Measurements from ENCODE around the gene TMEM229B. TPM values are rescaled to one million over a fixed set of nuclear protein-coding genes. Genes with fewer than 3 reads are reported as not detected.

The TMEM229B gene
- polyA plus RNA-seq, 3 donors = 10.2 to 18.7 (median 17.3) TPM

DNA sequence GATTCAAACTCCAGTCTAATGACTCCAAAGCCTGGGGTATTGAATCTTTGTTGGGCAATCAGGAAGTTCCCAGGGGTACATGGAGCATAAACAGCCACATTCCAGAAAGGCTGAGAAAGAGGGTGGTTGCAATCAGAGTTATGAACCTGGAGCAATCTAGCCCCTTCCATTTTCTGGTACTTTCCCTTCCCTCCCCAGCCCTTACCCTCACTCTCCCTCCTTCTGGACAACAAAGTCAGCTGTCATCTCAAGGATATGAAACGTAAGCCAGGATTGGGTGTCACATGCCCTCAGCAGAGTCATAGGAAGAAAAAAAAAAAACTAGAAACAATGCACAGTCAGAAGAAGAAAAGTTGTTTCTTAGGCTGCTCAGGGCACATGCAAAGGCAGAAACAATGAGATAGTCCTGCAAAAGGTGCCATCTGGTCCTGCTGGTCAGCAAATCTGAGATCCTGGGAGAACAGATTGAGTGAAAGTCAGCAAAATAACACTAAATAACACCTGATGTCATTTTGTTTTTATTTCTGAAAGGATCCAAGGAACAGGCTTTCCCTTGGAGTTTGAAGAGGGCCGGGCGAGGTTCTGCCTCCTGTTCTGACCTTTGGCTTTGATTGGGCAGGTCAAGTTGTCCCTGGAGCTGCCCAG is 27.1 kb downstream of the TMEM229B start:
- Mint-ChIP-seq H3K27me3 (ENCODE audit: low read depth in 3 of 3) (peaks cover 3 to 10% (median 4%) of the 10 kb centered on the region in 3 donors), H3K27ac (no peak overlapping the region), H3K36me3 (no peaks in the 10 kb centered on the region), H3K4me1 (no peaks in the 10 kb centered on the region), H3K4me3 (peak overlapping the region in 1 of 2 donors; percentile 12), H3K9me3 (peaks cover 0 to 8% (median 0%) of the 10 kb centered on the region in 7 donors)
- Histone ChIP-seq H3K4me2 (replicated peaks; ENCODE audit: extremely low read depth, low read length, poor library complexity, severe bottlenecking) (no peak overlapping the region), H3K9me3 (replicated peaks in 1 of 2; ENCODE audit: control insufficient read depth in 1 of 2, insufficient read depth in 1 of 2, low read length in 2 of 2) (no peaks in the 10 kb centered on the region), H3K79me2 (ENCODE audit: insufficient read depth, low read length) (no peaks in the 10 kb centered on the region), H3K9ac (ENCODE audit: insufficient read depth, low read length, poor library complexity, severe bottlenecking) (no peak overlapping the region), H3K4me3 (replicated peaks in 1 of 3; ENCODE audit: low read depth in 2 of 3, low read length in 3 of 3) (no peak overlapping the region), H3K4me1 (ENCODE audit: control insufficient read depth in 1 of 2, insufficient read depth in 2 of 2, low read length in 2 of 2) (no peaks in the 10 kb centered on the region), H4K20me1 (ENCODE audit: insufficient read depth, low read length) (no peaks in the 10 kb centered on the region), H3K27ac (ENCODE audit: low read depth in 1 of 2, low read length in 2 of 2) (no peak overlapping the region), H3K27me3 (ENCODE audit: control insufficient read depth in 2 of 2, insufficient read depth in 2 of 2, low read length in 2 of 2) (no peaks in the 10 kb centered on the region), H2AFZ (ENCODE audit: insufficient read depth, low read depth, low read length, poor library complexity, severe bottlenecking) (no peak overlapping the region), H3K36me3 (replicated peaks in 1 of 2; ENCODE audit: control insufficient read depth in 1 of 2, insufficient read depth in 2 of 2, low read length in 2 of 2) (no peaks in the 10 kb centered on the region)
- WGBS (ENCODE audit: insufficient coverage) = 100% methylated on average over 2 of the region's 3 CpGs
- intact Hi-C loops (cut with micrococcal nuclease) = no loop called here
- TF ChIP-seq, protein P1, sequence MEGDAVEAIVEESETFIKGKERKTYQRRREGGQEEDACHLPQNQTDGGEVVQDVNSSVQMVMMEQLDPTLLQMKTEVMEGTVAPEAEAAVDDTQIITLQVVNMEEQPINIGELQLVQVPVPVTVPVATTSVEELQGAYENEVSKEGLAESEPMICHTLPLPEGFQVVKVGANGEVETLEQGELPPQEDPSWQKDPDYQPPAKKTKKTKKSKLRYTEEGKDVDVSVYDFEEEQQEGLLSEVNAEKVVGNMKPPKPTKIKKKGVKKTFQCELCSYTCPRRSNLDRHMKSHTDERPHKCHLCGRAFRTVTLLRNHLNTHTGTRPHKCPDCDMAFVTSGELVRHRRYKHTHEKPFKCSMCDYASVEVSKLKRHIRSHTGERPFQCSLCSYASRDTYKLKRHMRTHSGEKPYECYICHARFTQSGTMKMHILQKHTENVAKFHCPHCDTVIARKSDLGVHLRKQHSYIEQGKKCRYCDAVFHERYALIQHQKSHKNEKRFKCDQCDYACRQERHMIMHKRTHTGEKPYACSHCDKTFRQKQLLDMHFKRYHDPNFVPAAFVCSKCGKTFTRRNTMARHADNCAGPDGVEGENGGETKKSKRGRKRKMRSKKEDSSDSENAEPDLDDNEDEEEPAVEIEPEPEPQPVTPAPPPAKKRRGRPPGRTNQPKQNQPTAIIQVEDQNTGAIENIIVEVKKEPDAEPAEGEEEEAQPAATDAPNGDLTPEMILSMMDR (IDR thresholded peaks at IDR 0.05) = no peak
- no peak for DNase-seq

DNA sequence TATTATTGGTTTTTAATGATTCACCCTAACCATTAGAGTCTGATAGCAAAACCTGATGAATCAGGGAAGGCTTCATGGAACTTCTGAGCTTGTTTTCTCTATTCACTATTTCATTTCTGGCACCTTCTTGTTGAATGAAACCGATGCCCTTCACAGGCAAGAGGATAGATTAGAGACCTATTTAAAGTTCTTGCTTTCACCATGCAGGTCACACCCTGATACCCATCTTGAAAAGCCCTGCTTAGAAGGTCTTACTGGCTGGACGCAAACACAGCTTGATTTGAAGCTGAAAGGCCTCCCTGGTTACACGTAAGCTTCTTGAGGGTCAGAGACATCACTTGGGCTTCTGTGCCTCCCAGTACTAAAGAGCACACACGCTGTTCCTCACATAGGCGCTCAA is 29.2 kb downstream of the TMEM229B start:
- no peak overlapping the region for H2AFZ ChIP-seq (ENCODE audit: insufficient read depth, low read depth, low read length, poor library complexity, severe bottlenecking)
- no peak for DNase-seq
- H3K27ac Mint-ChIP-seq = no peak overlapping the region
- no peak overlapping the region for H3K9ac ChIP-seq (ENCODE audit: insufficient read depth, low read length, poor library complexity, severe bottlenecking)
- H3K79me2 ChIP-seq (ENCODE audit: insufficient read depth, low read length) = no peaks in the 10 kb centered on the region
- no peaks in the 10 kb centered on the region for H3K36me3 ChIP-seq (replicated peaks in 1 of 2; ENCODE audit: control insufficient read depth in 1 of 2, insufficient read depth in 2 of 2, low read length in 2 of 2)
- 100% methylated on average over 4 of the region's 5 CpGs for WGBS (ENCODE audit: insufficient coverage)
- no peaks in the 10 kb centered on the region for H4K20me1 ChIP-seq (ENCODE audit: insufficient read depth, low read length)
- TF ChIP-seq, protein P1 (IDR thresholded peaks at IDR 0.05) = no peak
- peaks cover 0 to 8% (median 0%) of the 10 kb centered on the region in 7 donors for H3K9me3 Mint-ChIP-seq
- no peaks in the 10 kb centered on the region for H3K36me3 Mint-ChIP-seq
- no peak overlapping the region for H3K4me3 Mint-ChIP-seq
- H3K4me2 ChIP-seq (replicated peaks; ENCODE audit: extremely low read depth, low read length, poor library complexity, severe bottlenecking) = no peak overlapping the region
- no peak overlapping the region for H3K27ac ChIP-seq (ENCODE audit: low read depth in 1 of 2, low read length in 2 of 2)
- H3K27me3 Mint-ChIP-seq (ENCODE audit: low read depth in 3 of 3) = peaks cover 0 to 6% (median 3%) of the 10 kb centered on the region in 3 donors
- no peaks in the 10 kb centered on the region for H3K4me1 ChIP-seq (ENCODE audit: control insufficient read depth in 1 of 2, insufficient read depth in 2 of 2, low read length in 2 of 2)
- no peaks in the 10 kb centered on the region for H3K9me3 ChIP-seq (replicated peaks in 1 of 2; ENCODE audit: control insufficient read depth in 1 of 2, insufficient read depth in 1 of 2, low read length in 2 of 2)
- H3K27me3 ChIP-seq (ENCODE audit: control insufficient read depth in 2 of 2, insufficient read depth in 2 of 2, low read length in 2 of 2) = no peaks in the 10 kb centered on the region
- H3K4me1 Mint-ChIP-seq = no peaks in the 10 kb centered on the region
- no peak overlapping the region for H3K4me3 ChIP-seq (replicated peaks in 1 of 3; ENCODE audit: low read depth in 2 of 3, low read length in 3 of 3)
- intact Hi-C loops (cut with micrococcal nuclease) = no loop called here
